Measurements from ENCODE around the gene FAM8A1. TPM values are rescaled to one million over a fixed set of nuclear protein-coding genes. Genes with fewer than 3 reads are reported as not detected.

FAM8A1 gene
- total and polyA plus RNA-seq, 9 of the 15 experiments (the other 6 are each of a cell fraction or from before 2014, with no cell fraction given): 4.9 to 23.6 (median 14.2) TPM

DNA sequence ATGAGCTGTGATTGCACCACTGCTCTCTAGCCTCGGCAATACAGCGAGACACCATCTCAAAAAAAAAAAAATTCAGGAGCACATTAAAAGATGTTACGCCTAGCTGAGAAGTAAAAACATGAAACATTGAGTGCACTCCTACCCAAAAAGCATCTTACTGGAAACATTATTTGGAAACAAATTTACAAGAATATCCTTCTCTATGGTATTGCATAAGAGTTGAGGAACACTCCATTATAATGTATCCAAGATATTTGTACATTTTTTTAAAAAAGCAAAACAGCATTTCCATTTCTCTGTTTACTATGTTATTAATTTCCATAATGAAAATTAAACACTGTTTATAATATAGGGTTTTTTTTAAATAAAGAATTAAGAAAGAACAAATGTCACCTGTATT lies 48.6 kb downstream of the FAM8A1 start:
- intact Hi-C loops (cut with micrococcal nuclease): no loop called here
- no TSS peak for BruUV-seq (replicated peaks)
- TF ChIP-seq HNRNPLL (IDR thresholded peaks at IDR 0.05; ENCODE audit: low read depth, low read length, poor library complexity, severe bottlenecking) (no peak), CEBPG (CRISPR knock-in tag; IDR thresholded peaks at IDR 0.05) (no peak), CEBPG (tag; conservative IDR thresholded peaks at IDR 0.05 in 1 of 2, IDR thresholded peaks at IDR 0.05 in 1 of 2) (peak; percentile 20 to 69; a peak in 2 of 4 replicates), ZNF23 (CRISPR knock-in tag; IDR thresholded peaks at IDR 0.05) (no peak), CEBPB (tag; IDR thresholded peaks at IDR 0.05) (peak; percentile 69)
- Histone ChIP-seq H3K4me2 (ENCODE audit: insufficient read depth, low read length) (no peak overlapping the region), H3K27ac (ENCODE audit: extremely low read depth, low read depth, low read length) (no peak overlapping the region), H3K79me2 (ENCODE audit: control insufficient read depth, insufficient read depth, low read length) (peaks cover 24% of the 10 kb centered on the region; the same call in 2 of the 3 replicates), H3K9me1 (ENCODE audit: control insufficient read depth, insufficient read depth, low read length) (no peaks in the 10 kb centered on the region), H3K4me1 (replicated peaks in 1 of 2; ENCODE audit: control insufficient read depth in 2 of 2, insufficient read depth in 2 of 2, low read length in 2 of 2) (no peaks in the 10 kb centered on the region), H4K20me1 (replicated peaks; ENCODE audit: control insufficient read depth, insufficient read depth, low read length) (no peaks in the 10 kb centered on the region), H3K27me3 (ENCODE audit: control insufficient read depth in 2 of 2, insufficient read depth in 2 of 2, low read length in 2 of 2) (no peaks in the 10 kb centered on the region), H3K9ac (ENCODE audit: insufficient read depth in 1 of 2, low read depth in 2 of 2, low read length in 2 of 2) (no peak overlapping the region), H2AFZ (ENCODE audit: low read depth, low read length) (no peak overlapping the region), H3K4me3 (no peak overlapping the region), H3K36me3 (ENCODE audit: control insufficient read depth, insufficient read depth, low read length) (peaks cover 90% of the 10 kb centered on the region), H3K9me3 (replicated peaks; ENCODE audit: control insufficient read depth, insufficient read depth, low read depth, low read length) (no peaks in the 10 kb centered on the region)
- WGBS (ENCODE audit: insufficient coverage, low coverage, missing lambda C conversion rate): 95% methylated on average over 3 of the region's 3 CpGs
- in situ Hi-C loops (cut with MboI): no loop called here
- FAIRE-seq: no peak
- ATAC-seq: no peak
- ChIA-PET POLR2A (interaction anchor here (0.6 to 2.7 kb wide), 2 partner anchors 10 to 12 kb away, joined by 3 to 16 read pairs; no protein-coding TSS in a partner anchor), CTCF (ENCODE audit: low intra/inter-chr PET ratio) (interaction anchor here (0.6 kb wide), 1 partner anchor 48 kb away, joined by 3 read pairs; the partner anchor contains the start of gene FAM8A1)
- DNase-seq (ENCODE audit: extremely low read depth in 1 of 4, low spot score in 3 of 4): no peak

Measured in K562 (cell line).